GM18858 (cell line): ENCODE measurements around the gene SULT2B1.
"Not testable (repeated sequence)": the region's sequence is repeated elsewhere in the genome, so short reads cannot be mapped to it uniquely, and the experiment has no call there.

ENCODE experiments used
- ATAC-seq: cut with Tn5 transposase; IDR thresholded peaks from one replicate; pipeline ENCODE4 v1.9.1; 2021; ENCODE audit not compliant: unreplicated experiment

SULT2B1 gene

DNA sequence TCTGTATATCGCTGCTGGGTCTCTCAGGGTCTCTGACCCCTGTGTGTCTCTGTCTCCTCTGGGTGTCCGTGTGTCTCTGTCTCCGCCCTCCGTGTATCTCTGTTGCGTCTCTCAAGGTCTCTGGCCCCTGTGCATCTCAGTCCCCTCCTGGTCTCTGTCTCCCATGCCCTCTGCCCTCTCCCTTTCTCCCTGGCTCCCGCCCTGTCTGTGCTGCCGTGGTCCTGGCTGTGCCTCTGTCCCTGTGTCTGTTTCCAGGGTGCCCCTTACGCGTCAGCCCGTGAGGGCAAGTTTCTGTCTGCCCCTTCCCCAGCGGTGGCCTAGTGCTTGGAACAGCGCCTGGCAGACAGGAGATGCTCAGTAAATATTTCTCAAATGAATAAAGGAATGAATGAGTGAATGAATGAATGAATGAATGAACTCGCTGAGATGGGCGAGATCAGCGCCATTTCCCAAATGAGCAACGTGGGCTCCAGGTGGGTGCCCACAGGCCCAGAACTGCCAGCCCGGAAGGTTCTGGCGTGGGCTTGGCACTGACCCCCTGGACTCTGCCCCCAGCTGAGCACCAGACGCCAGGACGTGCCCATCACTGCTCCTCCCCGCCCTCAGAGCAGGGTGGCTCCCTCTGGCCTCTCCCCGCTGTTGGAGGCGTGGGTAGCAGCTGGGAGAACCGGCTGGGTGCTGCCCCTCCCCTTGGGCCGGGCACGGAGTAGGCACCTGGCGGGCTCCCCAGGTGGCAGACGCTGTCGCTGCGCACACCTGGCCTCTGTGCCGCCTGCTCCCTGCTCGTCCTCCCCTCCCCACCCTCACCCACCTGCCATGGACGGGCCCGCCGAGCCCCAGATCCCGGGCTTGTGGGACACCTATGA is at the start of gene SULT2B1:
Gene SULT2B1 (plus strand): TSS at position 736 of the 866 bp plus-strand sequence. CDS start 81 bp downstream, at position 817.
- ATAC-seq, result no peak

DNA sequence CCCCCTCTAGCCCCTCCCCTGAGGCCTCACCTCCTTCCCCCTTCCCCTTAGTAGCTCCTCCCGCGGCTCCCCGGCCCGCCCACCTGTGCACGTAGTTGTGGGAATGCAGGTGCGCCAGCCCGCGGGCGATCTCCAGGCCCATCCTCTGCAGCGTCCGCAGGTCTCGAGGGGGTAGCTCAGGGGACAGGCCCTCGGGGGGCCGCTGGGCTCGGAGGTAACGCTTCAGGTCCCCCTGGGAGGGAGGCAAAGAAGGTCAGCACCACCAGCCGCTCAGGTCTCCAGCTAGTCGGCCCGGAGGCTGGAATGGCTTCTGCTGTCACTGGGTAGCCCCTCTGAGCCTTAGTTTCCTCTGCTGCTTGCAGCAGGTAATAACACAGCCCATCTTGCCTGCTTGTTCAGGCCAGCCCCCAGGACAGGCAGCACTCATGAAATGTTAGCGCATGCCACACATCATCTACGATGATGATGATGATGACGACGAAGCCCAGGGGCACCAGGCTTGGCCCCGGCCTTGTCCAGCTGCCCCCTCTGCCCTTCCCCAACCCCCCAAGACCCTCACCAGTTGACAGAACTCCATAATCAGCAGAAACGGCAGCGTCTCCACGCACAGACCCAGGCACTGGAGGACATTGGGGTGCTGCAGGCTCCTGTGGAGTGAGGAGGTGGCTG is 49.5 kb upstream of the SULT2B1 start:
- no peak for ATAC-seq

- no peak for ATAC-seq
Observed at GRCh38 chr19:48506138-48506733, 45.7 kb upstream of the SULT2B1 start.

DNA sequence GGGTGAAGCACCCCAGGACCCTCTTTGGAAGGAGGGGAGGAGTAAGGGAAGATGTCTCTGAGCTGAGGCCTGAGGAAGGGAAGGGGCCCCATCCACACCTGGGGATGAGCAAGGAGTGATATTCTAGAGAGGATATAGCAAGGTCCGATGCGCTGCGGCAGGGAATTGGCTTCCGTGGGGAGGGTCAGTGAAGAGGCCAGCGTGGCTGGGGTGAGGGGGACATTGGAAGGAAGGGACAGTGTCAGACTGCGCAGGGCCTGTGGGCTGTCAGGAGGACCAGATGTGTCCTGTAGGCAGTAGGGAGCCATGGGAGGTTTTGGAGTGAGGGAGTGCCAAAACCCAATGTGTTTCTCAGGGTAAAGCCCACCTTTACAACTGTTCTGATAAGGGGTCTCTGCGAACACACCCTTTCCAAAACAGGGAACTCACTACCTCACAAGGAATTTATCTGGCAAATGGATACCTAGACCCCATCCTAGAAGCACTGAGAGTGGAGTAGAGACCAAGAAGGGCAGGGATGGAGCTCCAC is 44.0 kb upstream of the SULT2B1 start:
- no peak for ATAC-seq

- ATAC-seq, result no peak
Observed at GRCh38 chr19:48508729-48509411, 43.1 kb upstream of the SULT2B1 start.

DNA sequence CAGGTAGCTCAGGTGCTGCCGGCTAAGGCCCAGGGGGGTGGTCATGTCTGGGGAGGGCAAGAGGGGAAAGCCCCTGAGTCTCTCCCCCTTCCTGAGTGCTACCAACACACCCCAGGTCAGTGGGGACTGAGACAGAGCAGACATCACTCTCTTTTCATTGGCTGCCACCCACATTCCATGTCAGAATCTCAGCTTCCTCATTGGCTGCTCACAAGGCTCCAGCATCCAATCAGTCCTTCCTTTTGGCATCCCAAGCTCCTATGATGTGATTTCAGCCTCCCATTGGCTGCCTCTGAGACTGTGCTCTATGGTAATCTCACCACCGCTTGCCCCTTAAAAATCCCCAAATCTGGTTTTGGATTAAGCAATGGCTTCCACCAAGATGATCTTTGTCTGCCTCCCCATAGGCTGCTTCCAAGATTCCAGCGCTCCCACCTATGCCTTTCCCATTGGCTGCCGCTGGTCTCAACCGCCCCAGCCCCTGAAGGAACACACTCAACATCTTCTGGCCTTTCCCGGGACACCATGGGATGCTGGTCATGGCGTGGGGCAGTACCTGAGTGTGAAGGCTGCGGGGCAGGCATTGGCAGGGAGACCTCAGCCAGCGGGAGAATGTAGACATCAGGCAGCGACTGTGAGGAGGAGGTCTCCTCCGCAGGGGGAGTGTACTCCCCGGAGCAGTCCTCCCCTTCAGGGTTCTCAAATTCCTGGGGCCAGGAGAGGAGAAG is 42.3 kb upstream of the SULT2B1 start:
- ATAC-seq, result no peak

DNA sequence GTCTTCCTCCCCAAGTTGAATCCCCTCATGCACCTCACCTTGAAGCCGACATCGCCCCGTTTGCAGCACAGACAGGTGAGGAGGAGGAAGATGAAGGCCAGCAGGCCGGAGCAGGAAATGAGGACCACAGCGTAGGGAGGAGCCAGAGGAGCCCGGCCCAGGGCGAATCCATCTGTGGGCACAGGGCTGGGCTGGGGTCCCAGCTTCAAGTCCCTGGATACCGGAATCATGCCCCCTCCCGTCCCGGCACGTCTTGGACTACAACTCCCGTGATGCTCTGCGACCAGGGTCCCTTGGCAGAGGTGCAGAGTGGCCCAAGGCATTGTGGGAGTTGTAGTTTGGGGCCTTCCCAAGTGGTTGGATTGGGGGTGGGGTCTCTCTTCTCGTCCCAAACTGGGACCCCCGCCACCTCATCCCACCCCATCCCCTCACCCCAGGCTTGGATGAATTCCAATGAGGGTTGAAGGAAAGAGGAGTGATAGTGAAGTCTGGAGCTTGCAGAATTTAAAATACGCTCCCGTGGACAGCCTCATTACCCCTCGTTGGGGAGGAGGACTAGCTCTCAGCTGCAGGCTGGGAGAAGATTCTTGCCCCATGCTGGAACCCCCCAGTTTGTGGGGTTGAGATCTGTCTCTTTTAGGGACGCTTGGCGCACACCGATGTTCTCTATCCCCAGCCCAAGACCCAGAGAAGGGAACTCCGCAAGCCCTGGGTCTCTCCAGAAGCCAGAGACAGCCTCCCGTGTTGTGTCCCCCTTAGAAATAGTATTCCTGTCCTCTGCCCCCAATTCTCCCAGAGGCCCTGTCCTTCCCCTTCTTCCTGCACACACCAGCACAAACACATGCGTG is 41.3 kb upstream of the SULT2B1 start:
- ATAC-seq, result no peak

DNA sequence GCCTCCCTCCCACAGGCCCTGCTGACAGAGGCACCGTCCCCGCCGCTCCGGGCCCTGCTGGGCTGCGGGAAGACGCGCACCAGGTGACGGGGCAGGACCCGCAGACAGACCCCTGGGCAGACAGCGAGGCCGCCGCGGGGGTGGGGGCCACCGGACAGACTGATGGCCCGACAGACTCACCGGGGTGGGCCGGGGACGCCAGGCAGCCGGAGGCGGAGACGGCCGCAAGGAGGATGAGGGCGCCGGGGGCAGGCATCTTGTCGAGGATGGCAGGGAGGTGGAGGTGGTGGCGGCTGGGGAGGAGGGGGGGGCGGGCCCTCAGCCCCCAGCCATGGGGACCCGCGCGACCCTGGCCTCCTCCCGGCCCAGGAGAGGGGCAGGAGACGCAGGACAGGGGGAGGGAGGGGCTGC is 40.6 kb upstream of the SULT2B1 start:
- ATAC-seq, result no peak

DNA sequence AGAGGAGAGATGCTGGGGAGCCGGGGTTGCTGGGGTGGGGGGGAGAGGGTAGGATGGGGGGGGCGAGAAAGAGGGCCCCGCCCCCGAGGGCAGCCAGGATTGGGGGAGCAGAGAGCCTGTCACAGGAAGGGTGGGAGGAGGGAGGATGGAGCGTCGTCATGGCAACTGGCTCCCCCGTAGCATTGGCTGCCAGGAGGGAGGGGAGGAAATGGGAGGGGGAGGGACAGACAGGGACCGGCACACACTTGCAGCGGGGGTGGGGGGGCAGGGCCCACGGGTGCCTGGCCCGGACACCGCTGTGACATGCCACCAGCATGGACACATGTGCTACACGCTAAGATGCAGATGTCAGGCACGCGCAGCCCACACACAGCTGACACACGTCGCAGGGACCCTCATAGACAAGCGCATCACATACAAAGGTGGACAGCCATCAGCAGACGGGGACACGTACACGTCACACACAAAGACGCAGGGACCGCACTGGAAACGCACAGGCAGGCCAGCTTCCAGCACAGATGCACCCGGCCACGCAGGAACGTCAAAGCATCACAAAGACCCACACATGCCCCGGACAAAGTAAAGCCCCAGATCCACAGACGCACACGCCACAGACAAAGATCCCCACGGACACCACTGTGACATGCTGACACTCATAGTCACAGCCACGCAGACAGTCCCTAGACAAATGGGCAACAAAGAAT is 40.0 kb upstream of the SULT2B1 start, which contains the start of gene LMTK3:
Gene LMTK3 (minus strand): TSS at position 36 of the 704 bp plus-strand sequence. CDS start 259 bp downstream, outside the sequence.
- no peak for ATAC-seq

- ATAC-seq, result no peak
Observed at GRCh38 chr19:48512504-48513288, 39.3 kb upstream of the SULT2B1 start.

DNA sequence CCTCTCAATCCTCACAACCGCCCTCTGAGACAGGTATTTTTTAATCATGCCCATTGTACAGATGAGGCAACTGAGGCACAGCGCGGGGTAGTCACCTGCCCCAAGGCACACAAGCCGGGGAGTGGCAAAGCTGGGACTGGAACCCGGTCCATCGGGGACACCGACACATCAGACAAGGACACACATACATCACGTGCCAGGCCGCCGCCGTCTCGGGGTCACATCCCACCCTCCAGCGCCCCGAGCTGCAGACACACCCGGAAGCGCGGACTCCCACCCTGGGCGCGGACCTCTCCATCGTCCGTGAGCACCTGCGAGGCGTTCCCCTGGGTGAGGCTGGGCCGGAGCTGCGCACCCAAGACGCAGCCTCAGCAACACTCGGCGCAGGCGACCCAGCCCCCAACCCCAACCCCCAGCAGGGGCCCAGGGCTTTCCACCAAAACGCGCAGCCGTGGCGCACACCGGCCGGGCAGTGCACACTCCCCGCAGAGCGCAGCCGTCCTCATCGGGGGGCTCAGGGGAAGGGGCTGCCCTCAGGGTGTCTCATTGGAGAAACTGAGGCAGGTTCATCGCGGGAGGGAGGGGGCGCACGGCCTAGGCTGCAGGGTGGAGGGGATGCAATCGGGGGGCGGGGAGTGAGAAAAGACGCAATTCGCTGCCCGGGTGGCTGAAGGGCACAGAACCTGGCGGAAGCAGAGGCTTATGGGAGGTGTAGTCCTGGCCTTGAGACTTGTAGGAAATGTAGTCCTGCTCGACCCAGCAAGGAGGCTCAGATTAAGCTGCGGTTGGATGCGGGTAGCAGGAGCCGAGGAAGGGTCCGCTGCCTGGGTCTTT is 38.5 kb upstream of the SULT2B1 start:
- no peak for ATAC-seq

- no peak for ATAC-seq
Observed at GRCh38 chr19:48514123-48514458, 37.9 kb upstream of the SULT2B1 start.

- ATAC-seq, result no peak
Observed at GRCh38 chr19:48516536-48516935, 35.4 kb upstream of the SULT2B1 start.

GRCh38 chr19:48518207-48518606 is 33.8 kb upstream of the SULT2B1 start:
- no peak for ATAC-seq

DNA sequence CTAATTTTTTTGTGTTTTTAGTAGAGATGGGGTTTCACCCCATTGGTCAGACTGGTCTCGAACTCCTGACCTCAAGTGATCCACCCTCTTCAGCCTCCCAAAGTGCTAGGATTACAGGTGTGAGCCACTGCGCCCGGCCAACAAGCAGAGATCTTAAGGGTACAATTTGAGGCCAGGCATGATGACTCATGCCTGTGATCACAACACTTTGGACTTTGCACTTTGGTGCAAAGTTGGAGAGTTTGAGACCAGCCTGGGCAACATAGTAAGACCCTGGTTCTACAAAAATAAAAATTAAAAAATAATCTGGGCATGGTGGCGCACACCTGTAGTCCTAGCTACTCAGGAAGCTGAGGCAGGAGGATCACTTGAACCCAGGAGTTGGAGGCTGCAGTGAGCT is 32.5 kb upstream of the SULT2B1 start:
- ATAC-seq, result not testable (repeated sequence)

DNA sequence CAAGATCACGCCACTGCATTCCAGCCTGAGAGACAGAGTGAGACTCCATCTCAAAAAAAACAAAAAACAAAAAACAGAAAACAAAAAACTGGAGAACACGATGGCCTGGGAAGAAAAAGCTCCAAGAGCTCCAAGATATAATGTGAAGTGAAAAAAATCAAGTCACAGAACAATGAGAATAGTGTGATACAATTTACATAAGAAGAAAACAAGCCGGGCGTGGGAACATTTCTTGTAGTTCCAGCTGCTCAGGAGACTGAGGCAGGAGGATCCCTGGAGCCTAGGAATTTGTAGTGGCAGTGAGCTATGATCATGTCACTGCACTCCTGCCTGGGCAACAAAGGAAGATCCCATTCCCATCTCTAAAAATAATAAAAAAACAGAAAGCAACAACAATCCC is 31.8 kb upstream of the SULT2B1 start:
- no peak for ATAC-seq

DNA sequence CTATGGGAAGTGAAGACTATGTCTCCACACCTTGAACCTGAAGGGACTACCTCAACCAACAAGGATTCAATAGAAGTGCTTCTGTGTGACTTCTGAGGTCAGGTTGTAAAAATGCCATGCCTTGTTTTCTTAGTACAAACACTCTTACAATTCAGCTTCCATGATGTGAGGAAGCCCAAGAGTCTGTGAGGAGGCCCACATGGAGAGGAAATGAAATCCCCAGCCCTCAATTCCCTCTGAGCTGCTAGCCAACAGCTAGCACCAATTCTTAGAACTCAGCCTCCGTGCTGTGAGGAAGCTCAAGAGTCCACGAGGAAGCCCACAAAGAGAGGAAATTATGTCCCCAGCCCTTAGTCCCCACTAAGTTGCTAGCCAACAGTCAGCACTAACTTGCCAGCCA is 27.8 kb upstream of the SULT2B1 start:
- no peak for ATAC-seq
